Spleen (tissue), 11 donors: ENCODE measurements around the gene GNB1L. TPM values are rescaled to one million over a fixed set of nuclear protein-coding genes. Genes with fewer than 3 reads are reported as not detected.

Experiments used
- DNase-seq: peaks from one replicate; pipeline ENCODE4 v3.0.0-alpha.2; 2020
- H3K27ac ChIP-seq, 8 donors: fragments of 200-600 bp; sonication (generic) in 7 of 8; 1 replicate in 4 of 8; 2 replicates in 4 of 8; pipeline versions ENCODE4 v1.5.0 to v1.8.0; 2016 to 2021; ENCODE audit warnings: inconsistent platforms in 4 of 8, mild to moderate bottlenecking in 4 of 8, moderate library complexity in 1 of 8
- H3K27me3 ChIP-seq, 7 donors: fragments of 200-600 bp; sonication (generic) in 6 of 7; replicated peaks in 1 of 7; 1 replicate in 4 of 7; 2 replicates in 3 of 7; pipeline versions ENCODE4 v1.5.0 to v1.8.0; 2016 to 2021; ENCODE audit warnings: inconsistent platforms in 3 of 7, mild to moderate bottlenecking in 1 of 7
- H3K36me3 ChIP-seq, 6 donors: fragments of 200-600 bp; sonication (generic) in 5 of 6; 1 replicate in 4 of 6; 2 replicates in 2 of 6; pipeline versions ENCODE4 v1.5.0 to v1.8.0; 2016 to 2021; ENCODE audit warnings: inconsistent platforms in 2 of 6
- H3K4me1 ChIP-seq, 6 donors: fragments of 200-600 bp; sonication (generic) in 5 of 6; 1 replicate in 3 of 6; 2 replicates in 3 of 6; pipeline versions ENCODE4 v1.5.0 to v1.8.0; 2016 to 2021; ENCODE audit warnings: inconsistent platforms in 3 of 6
- H3K4me3 ChIP-seq, 8 donors: fragments of 200-600 bp; sonication (generic) in 7 of 8; 1 replicate in 4 of 8; 2 replicates in 4 of 8; pipeline versions ENCODE4 v1.5.0 to v1.8.0; 2016 to 2021; ENCODE audit warnings: inconsistent platforms in 4 of 8, mild to moderate bottlenecking in 4 of 8, moderate library complexity in 2 of 8
- H3K9me3 ChIP-seq, 8 donors: fragments of 200-600 bp; sonication (generic) in 7 of 8; 1 replicate in 4 of 8; 2 replicates in 4 of 8; pipeline versions ENCODE4 v1.5.0 to v1.8.0; 2016 to 2021; ENCODE audit warnings: inconsistent platforms in 4 of 8
- CTCF ChIP-seq, 11 experiments: fragments of 200-600 bp in 7 of 11; fragments of 450-650 bp in 4 of 11; sonication (generic) in 4 of 11; IDR thresholded peaks in 8 of 11; conservative IDR thresholded peaks in 3 of 11; 1 replicate in 7 of 11; 2 replicates in 4 of 11; pipeline versions ENCODE4 v1.4.0 to v1.8.0; 2016 to 2021; ENCODE audit warnings: antibody characterized with exemption in 11 of 11, inconsistent platforms in 4 of 11, mild to moderate bottlenecking in 1 of 11
- POLR2A ChIP-seq, 3 donors: fragments of 450-650 bp; IDR thresholded peaks; one replicate each; pipeline ENCODE4 v1.5.1; 2017; ENCODE audit warnings: antibody characterized with exemption in 3 of 3, mild to moderate bottlenecking in 1 of 3
- POLR2AphosphoS5 ChIP-seq, 3 donors: sonication (generic); formaldehyde crosslinking; IDR thresholded peaks; one replicate each; pipeline ENCODE4 v1.5.1; 2017; ENCODE audit warnings: antibody characterized with exemption in 3 of 3
- WGBS, 5 donors: extraction: QIAGEN DNeasy Blood & Tissue Kit in 3 of 5; methylation state at CpG; one replicate each; pipeline versions ENCODE4 v1.1.5 to v1.1.7; 2013 to 2018; 5-methylcytosine and 5-hydroxymethylcytosine counted together
- intact Hi-C: fragments of 100-400 bp; cut with DNase I; formaldehyde crosslinking; loops from one replicate; pipeline ENCODE4 v1.15.0; 2023; ENCODE audit warnings: low total_unique reads
- polyA plus RNA-seq, 3 donors: library from polyadenylated mRNA; stranded (reverse); fragments of 200-250 nt; gene quantifications; one replicate each; pipeline ENCODE4 v1.2.1, GENCODE V29; 2013
- total RNA-seq, 7 donors: library from RNA; depleted of rRNA in 3 of 7; stranded (reverse); fragments of >200 nt in 3 of 7; fragmentation: NEBNext Ultra II Directional in 4 of 7; extraction: Animal tissue kit (Norgen Biotek cat#: 25700) in 4 of 7; gene quantifications; one replicate each; pipeline versions ENCODE4 v1.1.0 to v1.2.1, GENCODE V29; 2016 to 2021
- donor health status: healthy with polysubstance abuse.
- donor health status: DM: no; HTN: no; CAD: no; lungs with moderate emphysema.
- donor health status: DM: no; HTN: no; CAD: no.
- donor health status: Bipolar disorder and iron deficiency.
- donor health status: healthy.
- donor health status: DM: no; HTN: no; CAD: no.
- donor health status: DM: yes; HTN: yes; CAD: no.

GNB1L gene
- total and polyA plus RNA-seq, 10 donors = 5.7 to 10.4 (median 7.9) TPM

GRCh38 chr22:19784384-19785175 is 70.1 kb downstream of the GNB1L start:
- Histone ChIP-seq H3K4me3 (no peak overlapping the region), H3K27me3 (peaks cover 0 to 16% (median 0%) of the 10 kb centered on the region in 7 donors), H3K36me3 (peaks cover 0 to 58% (median 13%) of the 10 kb centered on the region in 6 donors), H3K27ac (no peak overlapping the region), H3K9me3 (no peaks in the 10 kb centered on the region), H3K4me1 (peaks cover 0 to 3% (median 0%) of the 10 kb centered on the region in 6 donors)
- intact Hi-C loops = no loop called here
- WGBS, 5 donors = 92 to 96% (median 94%) methylated on average over 25 to 33 of the region's 33 CpGs
- TF ChIP-seq CTCF (IDR thresholded peaks at IDR 0.05 in 8 of 11, conservative IDR thresholded peaks at IDR 0.05 in 3 of 11) (no peak), POLR2A (IDR thresholded peaks at IDR 0.05) (no peak), POLR2AphosphoS5 (IDR thresholded peaks at IDR 0.05) (peak in 1 of 3 donors; percentile 20)
- peak; percentile 71 for DNase-seq

GRCh38 chr22:19783586-19784383 is 70.9 kb downstream of the GNB1L start:
- Histone ChIP-seq H3K27ac (no peak overlapping the region), H3K36me3 (peaks cover 0 to 50% (median 8%) of the 10 kb centered on the region in 6 donors), H3K9me3 (no peaks in the 10 kb centered on the region), H3K4me1 (peaks cover 0 to 3% (median 0%) of the 10 kb centered on the region in 6 donors), H3K4me3 (no peak overlapping the region), H3K27me3 (peaks cover 0 to 22% (median 1%) of the 10 kb centered on the region in 7 donors)
- WGBS, 5 donors = 87 to 91% (median 88%) methylated on average over 16 to 24 of the region's 24 CpGs
- DNase-seq = peak; percentile 57
- intact Hi-C loops = no loop called here
- TF ChIP-seq CTCF (IDR thresholded peaks at IDR 0.05 in 8 of 11, conservative IDR thresholded peaks at IDR 0.05 in 3 of 11) = no peak

GRCh38 chr22:19782533-19782932 is 72.1 kb downstream of the GNB1L start:
- peaks cover 0 to 35% (median 4%) of the 10 kb centered on the region in 7 donors for H3K27me3 ChIP-seq
- TF ChIP-seq CTCF (IDR thresholded peaks at IDR 0.05 in 8 of 11, conservative IDR thresholded peaks at IDR 0.05 in 3 of 11) = no peak
- TF ChIP-seq POLR2AphosphoS5 (IDR thresholded peaks at IDR 0.05) = no peak
- TF ChIP-seq POLR2A (IDR thresholded peaks at IDR 0.05) = no peak
- H3K36me3 ChIP-seq = peaks cover 0 to 37% (median 0%) of the 10 kb centered on the region in 6 donors
- H3K27ac ChIP-seq = no peak overlapping the region
- peaks cover 0 to 3% (median 0%) of the 10 kb centered on the region in 6 donors for H3K4me1 ChIP-seq
- WGBS, 5 donors = 82 to 100% (median 93%) methylated on average over 1 of the region's 1 CpG
- intact Hi-C loops = no loop called here
- H3K9me3 ChIP-seq = no peaks in the 10 kb centered on the region
- no peak overlapping the region for H3K4me3 ChIP-seq
- peak; percentile 20 for DNase-seq
